Vagina (tissue), 2 donors: ENCODE results near the gene CLK2. TPM values are rescaled to one million over a fixed set of nuclear protein-coding genes. Genes with fewer than 3 reads are reported as not detected.
A peak's percentile ranks its signal among the peaks of the same experiment; 100 is the strongest.
"Not testable (repeated sequence)": the region's sequence is repeated elsewhere in the genome, so short reads cannot be mapped to it uniquely, and the experiment has no call there.

Experiments
- DNase-seq, 2 donors: peaks; one replicate each; pipeline ENCODE4 v3.0.0-alpha.2; 2017; ENCODE audit errors: extremely low spot score in 2 of 2
- H3K27ac ChIP-seq: fragments of 200-600 bp; sonication (generic); one replicate; pipeline ENCODE4 v1.5.1; 2019
- H3K27me3 ChIP-seq: fragments of 200-600 bp; sonication (generic); one replicate; pipeline ENCODE4 v1.5.1; 2019
- H3K36me3 ChIP-seq, 2 donors: fragments of 200-600 bp; sonication (generic); one replicate each; pipeline ENCODE4 v1.5.1; 2017 to 2019
- H3K4me1 ChIP-seq: fragments of 200-600 bp; sonication (generic); one replicate; pipeline ENCODE4 v1.5.1; 2019
- H3K4me3 ChIP-seq, 2 donors: fragments of 200-600 bp; sonication (generic); 1 replicate in 1 of 2; 2 replicates in 1 of 2; pipeline ENCODE4 v1.5.1; 2016 to 2019
- H3K9me3 ChIP-seq: fragments of 200-600 bp; sonication (generic); one replicate; pipeline ENCODE4 v1.5.1; 2019
- CTCF ChIP-seq, 3 experiments: fragments of 450-650 bp in 2 of 3; fragments of 200-600 bp in 1 of 3; sonication (generic) in 1 of 3; IDR thresholded peaks; one replicate each; pipeline ENCODE4 v1.5.1; 2017 to 2019; ENCODE audit warnings: antibody characterized with exemption in 3 of 3, mild to moderate bottlenecking in 2 of 3, moderate library complexity in 2 of 3
- POLR2A ChIP-seq, 2 donors: fragments of 450-650 bp; IDR thresholded peaks; one replicate each; pipeline ENCODE4 v1.6.1; 2017; ENCODE audit warnings: antibody characterized with exemption in 2 of 2, mild to moderate bottlenecking in 2 of 2, moderate library complexity in 2 of 2
- POLR2AphosphoS5 ChIP-seq, 2 donors: sonication (generic); formaldehyde crosslinking; IDR thresholded peaks; one replicate each; pipeline ENCODE4 v1.9.0; 2017; ENCODE audit warnings: antibody characterized with exemption in 2 of 2, mild to moderate bottlenecking in 2 of 2, low read depth in 1 of 2; ENCODE audit not compliant: insufficient read depth in 1 of 2
- intact Hi-C: fragments of 100-400 bp; cut with DNase I; formaldehyde crosslinking; loops from one replicate; pipeline ENCODE4 v1.15.1; 2023
- total RNA-seq: library from RNA; depleted of rRNA; stranded (reverse); fragments of >200 nt; gene quantifications from one replicate; pipeline ENCODE4 v1.2.3, GENCODE V29; 2016

Gene CLK2
- total RNA-seq, 1 donor from 2014 or later, result 48.1 TPM

- no peak for DNase-seq
- Histone ChIP-seq H3K4me1 (peaks cover 23% of the 10 kb centered on the region), H3K27me3 (no peaks in the 10 kb centered on the region), H3K27ac (no peak overlapping the region), H3K36me3 (peaks cover 0 to 9% of the 10 kb centered on the region in 2 donors), H3K4me3 (no peak overlapping the region), H3K9me3 (no peaks in the 10 kb centered on the region)
- intact Hi-C loops, result no loop called here
- TF ChIP-seq CTCF (IDR thresholded peaks at IDR 0.05) (no peak), POLR2AphosphoS5 (IDR thresholded peaks at IDR 0.05; ENCODE audit: insufficient read depth in 1 of 2, low read depth in 1 of 2) (no peak), POLR2A (IDR thresholded peaks at IDR 0.05) (no peak)
These were observed 25.4 kb downstream of the CLK2 start for GRCh38 chr1:155247667-155248553.

- intact Hi-C loops, H3K27ac ChIP-seq, H3K9me3 ChIP-seq, H3K4me3 ChIP-seq, H3K27me3 ChIP-seq, DNase-seq, H3K36me3 ChIP-seq: not testable (repeated sequence)
- peaks cover 30% of the 10 kb centered on the region for H3K4me1 ChIP-seq
These were observed 26.5 kb downstream of the CLK2 start for GRCh38 chr1:155246796-155247195.

GRCh38 chr1:155245163-155245524 lies 28.2 kb downstream of the CLK2 start:
- intact Hi-C loops, result no loop called here
- H3K27me3 ChIP-seq, result no peaks in the 10 kb centered on the region
- TF ChIP-seq POLR2A (IDR thresholded peaks at IDR 0.05) (no peak), POLR2AphosphoS5 (IDR thresholded peaks at IDR 0.05; ENCODE audit: insufficient read depth in 1 of 2, low read depth in 1 of 2) (no peak), CTCF (IDR thresholded peaks at IDR 0.05) (no peak)

GRCh38 chr1:155244368-155245162 lies 28.7 kb downstream of the CLK2 start:
- peak in 1 of 2 donors; percentile 99 for DNase-seq
- peaks cover 0 to 11% of the 10 kb centered on the region in 2 donors for H3K36me3 ChIP-seq
- no peaks in the 10 kb centered on the region for H3K9me3 ChIP-seq
- H3K27ac ChIP-seq, result peak overlapping the region; percentile 88
- no peaks in the 10 kb centered on the region for H3K27me3 ChIP-seq
- TF ChIP-seq POLR2A (IDR thresholded peaks at IDR 0.05) (peak; percentile 11 to 73), POLR2AphosphoS5 (IDR thresholded peaks at IDR 0.05; ENCODE audit: insufficient read depth in 1 of 2, low read depth in 1 of 2) (peak; percentile 96), CTCF (IDR thresholded peaks at IDR 0.05) (peak in 2 of 3 experiments; percentile 58 to 100)
- intact Hi-C loops, result loop anchor here (5.0 kb wide), 1 partner anchor 37 kb away; the partner anchor contains the start of genes MTX1 and THBS3
- peaks cover 38% of the 10 kb centered on the region for H3K4me1 ChIP-seq
- peak overlapping the region; percentile 55 to 60 for H3K4me3 ChIP-seq

More at GRCh38 chr1:155245163-155245524, 28.2 kb downstream of the CLK2 start:
- H3K36me3 ChIP-seq, result peaks cover 0 to 9% of the 10 kb centered on the region in 2 donors
- no peaks in the 10 kb centered on the region for H3K9me3 ChIP-seq
- H3K4me1 ChIP-seq, result peaks cover 37% of the 10 kb centered on the region
- H3K27ac ChIP-seq, result peak overlapping the region; percentile 88
- DNase-seq, result no peak
- H3K4me3 ChIP-seq, result peak overlapping the region; percentile 55 to 60

- Histone ChIP-seq H3K27ac (peak overlapping the region; percentile 88), H3K4me1 (peaks cover 38% of the 10 kb centered on the region), H3K4me3 (peak overlapping the region in 1 of 2 donors; percentile 60), H3K9me3 (no peaks in the 10 kb centered on the region), H3K36me3 (peaks cover 0 to 17% of the 10 kb centered on the region in 2 donors), H3K27me3 (no peaks in the 10 kb centered on the region)
- intact Hi-C loops, result loop anchor here (5.0 kb wide), 1 partner anchor 36 kb away; the partner anchor contains the start of genes MTX1 and THBS3
- TF ChIP-seq POLR2AphosphoS5 (IDR thresholded peaks at IDR 0.05; ENCODE audit: insufficient read depth in 1 of 2, low read depth in 1 of 2) (no peak), CTCF (IDR thresholded peaks at IDR 0.05) (no peak), POLR2A (IDR thresholded peaks at IDR 0.05) (no peak)
- DNase-seq, result no peak
These were observed 30.4 kb downstream of the CLK2 start for GRCh38 chr1:155242805-155243358.
